GM23338 (cell line): ENCODE results near the gene ATAD3B.

Source experiments
- EZH2 ChIP-seq: fragments of 200-600 bp; sonication (generic); IDR thresholded peaks from one replicate; pipeline ENCODE4 v1.8.0; 2017; ENCODE audit warnings: antibody characterized with exemption, mild to moderate bottlenecking, low read depth; ENCODE audit not compliant: unreplicated experiment
- EZH2phosphoT487 ChIP-seq: fragments of 200-600 bp; sonication (generic); IDR thresholded peaks from one replicate; pipeline ENCODE4 v1.8.1; 2018; ENCODE audit warnings: antibody characterized with exemption; ENCODE audit not compliant: unreplicated experiment
- TF ChIP-seq, protein P1 (sequence below), 2 experiments: fragments of 200-600 bp in 1 of 2; sonication (generic) in 1 of 2; conservative IDR thresholded peaks; 2 replicates each; pipeline versions ENCODE4 v1.5.1 to v1.6.1; 2016 to 2017; ENCODE audit warnings: antibody characterized with exemption in 2 of 2, low read depth in 2 of 2, mild to moderate bottlenecking in 2 of 2, moderate library complexity in 1 of 2

DNA sequence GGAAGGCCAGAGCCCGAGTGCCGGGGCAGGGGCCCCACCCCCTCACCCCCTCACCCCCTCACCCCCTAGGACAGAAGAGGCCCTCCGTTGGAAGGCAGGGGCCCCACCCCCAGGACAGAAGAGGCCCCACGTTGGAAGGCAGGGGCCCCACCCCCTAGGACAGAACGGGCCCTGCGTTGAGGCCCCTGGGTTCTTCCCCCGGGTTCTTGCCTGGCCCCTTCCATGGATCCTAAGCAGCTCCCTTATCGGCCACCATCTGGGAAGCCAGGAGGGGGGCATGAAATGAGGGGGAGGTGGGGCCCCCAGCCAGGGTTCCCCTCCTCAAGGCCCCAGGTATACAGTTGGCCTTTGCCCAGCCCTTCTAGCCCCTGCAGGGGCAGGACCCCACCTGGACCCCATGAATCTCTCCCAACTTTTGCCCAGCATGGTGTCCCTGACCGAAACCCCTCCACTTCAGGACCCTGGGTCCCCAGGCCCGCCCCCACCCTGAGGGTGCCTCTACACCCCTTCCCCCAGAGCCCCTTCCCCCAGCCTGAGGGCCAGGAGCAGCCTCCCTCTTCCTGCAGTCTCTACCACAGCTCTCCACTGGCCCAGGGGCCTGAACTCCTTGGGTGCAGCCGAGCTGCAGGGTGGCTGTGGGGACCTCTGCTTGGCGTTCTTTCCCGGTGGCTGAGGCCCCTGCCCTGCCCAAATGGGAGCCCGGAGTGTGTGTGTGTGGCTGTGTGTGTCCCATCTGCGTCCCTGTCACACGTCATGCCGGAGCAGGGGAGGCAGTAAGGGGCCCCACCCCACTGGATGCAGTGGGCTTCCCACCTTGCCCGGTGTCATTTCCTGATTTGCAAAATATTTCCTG lies 40.3 kb upstream of the ATAD3B start:
- TF ChIP-seq, protein P1, sequence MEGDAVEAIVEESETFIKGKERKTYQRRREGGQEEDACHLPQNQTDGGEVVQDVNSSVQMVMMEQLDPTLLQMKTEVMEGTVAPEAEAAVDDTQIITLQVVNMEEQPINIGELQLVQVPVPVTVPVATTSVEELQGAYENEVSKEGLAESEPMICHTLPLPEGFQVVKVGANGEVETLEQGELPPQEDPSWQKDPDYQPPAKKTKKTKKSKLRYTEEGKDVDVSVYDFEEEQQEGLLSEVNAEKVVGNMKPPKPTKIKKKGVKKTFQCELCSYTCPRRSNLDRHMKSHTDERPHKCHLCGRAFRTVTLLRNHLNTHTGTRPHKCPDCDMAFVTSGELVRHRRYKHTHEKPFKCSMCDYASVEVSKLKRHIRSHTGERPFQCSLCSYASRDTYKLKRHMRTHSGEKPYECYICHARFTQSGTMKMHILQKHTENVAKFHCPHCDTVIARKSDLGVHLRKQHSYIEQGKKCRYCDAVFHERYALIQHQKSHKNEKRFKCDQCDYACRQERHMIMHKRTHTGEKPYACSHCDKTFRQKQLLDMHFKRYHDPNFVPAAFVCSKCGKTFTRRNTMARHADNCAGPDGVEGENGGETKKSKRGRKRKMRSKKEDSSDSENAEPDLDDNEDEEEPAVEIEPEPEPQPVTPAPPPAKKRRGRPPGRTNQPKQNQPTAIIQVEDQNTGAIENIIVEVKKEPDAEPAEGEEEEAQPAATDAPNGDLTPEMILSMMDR (conservative IDR thresholded peaks at IDR 0.05; ENCODE audit: low read depth in 2 of 2), result no peak
- TF ChIP-seq EZH2, result no peak
- TF ChIP-seq EZH2phosphoT487, result no peak
